Epithelial cell of esophagus (primary cell): ENCODE data around the gene FNDC7.
A peak's percentile ranks its signal among the peaks of the same experiment; 100 is the strongest.
"Not testable (repeated sequence)": the region's sequence is repeated elsewhere in the genome, so short reads cannot be mapped to it uniquely, and the experiment has no call there.

Experiments
- DNase-seq: peaks from one replicate; pipeline ENCODE4 v3.0.0; 2010; ENCODE audit warnings: low read depth
- H3K4me3 ChIP-seq: 2 replicates; pipeline ENCODE4 v1.5.1; 2011; ENCODE audit warnings: mild to moderate bottlenecking, low read length, control low read depth
- TF ChIP-seq, protein P1 (sequence below): IDR thresholded peaks from 2 replicates; pipeline ENCODE4 v1.5.1; 2011; ENCODE audit warnings: low read depth, mild to moderate bottlenecking, low read length, control low read depth, inconsistent platforms; ENCODE audit not compliant: insufficient read depth; ENCODE audit errors: missing control alignments

The FNDC7 gene

GRCh38 chr1:108758796-108759195, 46.1 kb downstream of the FNDC7 start:
- H3K4me3 ChIP-seq = no peak overlapping the region
- no peak for DNase-seq
- TF ChIP-seq, protein P1, sequence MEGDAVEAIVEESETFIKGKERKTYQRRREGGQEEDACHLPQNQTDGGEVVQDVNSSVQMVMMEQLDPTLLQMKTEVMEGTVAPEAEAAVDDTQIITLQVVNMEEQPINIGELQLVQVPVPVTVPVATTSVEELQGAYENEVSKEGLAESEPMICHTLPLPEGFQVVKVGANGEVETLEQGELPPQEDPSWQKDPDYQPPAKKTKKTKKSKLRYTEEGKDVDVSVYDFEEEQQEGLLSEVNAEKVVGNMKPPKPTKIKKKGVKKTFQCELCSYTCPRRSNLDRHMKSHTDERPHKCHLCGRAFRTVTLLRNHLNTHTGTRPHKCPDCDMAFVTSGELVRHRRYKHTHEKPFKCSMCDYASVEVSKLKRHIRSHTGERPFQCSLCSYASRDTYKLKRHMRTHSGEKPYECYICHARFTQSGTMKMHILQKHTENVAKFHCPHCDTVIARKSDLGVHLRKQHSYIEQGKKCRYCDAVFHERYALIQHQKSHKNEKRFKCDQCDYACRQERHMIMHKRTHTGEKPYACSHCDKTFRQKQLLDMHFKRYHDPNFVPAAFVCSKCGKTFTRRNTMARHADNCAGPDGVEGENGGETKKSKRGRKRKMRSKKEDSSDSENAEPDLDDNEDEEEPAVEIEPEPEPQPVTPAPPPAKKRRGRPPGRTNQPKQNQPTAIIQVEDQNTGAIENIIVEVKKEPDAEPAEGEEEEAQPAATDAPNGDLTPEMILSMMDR = no peak

DNA sequence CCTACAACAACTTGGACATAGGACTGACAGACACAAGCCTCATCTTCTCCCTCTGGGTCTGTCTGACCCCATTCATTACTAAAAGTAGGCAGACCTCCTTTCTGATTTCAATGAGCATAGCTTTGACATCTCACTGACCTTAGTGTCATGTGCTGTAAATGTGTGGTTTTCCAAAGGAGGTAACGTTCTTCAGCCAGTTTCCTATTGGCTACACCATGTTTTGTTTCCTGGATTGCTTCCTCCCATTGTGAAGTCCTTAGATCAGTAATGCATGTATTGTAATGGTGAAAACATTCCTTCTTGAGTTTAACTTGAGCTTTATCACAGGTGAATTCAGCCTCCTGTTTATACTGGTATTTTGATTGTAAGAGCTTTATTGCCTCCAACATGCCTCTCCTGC, 54.4 kb downstream of the FNDC7 start:
- no peak overlapping the region for H3K4me3 ChIP-seq
- DNase-seq = no peak
- TF ChIP-seq, protein P1 = no peak

GRCh38 chr1:108767708-108768107, 55.0 kb downstream of the FNDC7 start:
- TF ChIP-seq, protein P1 = no peak
- H3K4me3 ChIP-seq = no peak overlapping the region
- no peak for DNase-seq

DNA sequence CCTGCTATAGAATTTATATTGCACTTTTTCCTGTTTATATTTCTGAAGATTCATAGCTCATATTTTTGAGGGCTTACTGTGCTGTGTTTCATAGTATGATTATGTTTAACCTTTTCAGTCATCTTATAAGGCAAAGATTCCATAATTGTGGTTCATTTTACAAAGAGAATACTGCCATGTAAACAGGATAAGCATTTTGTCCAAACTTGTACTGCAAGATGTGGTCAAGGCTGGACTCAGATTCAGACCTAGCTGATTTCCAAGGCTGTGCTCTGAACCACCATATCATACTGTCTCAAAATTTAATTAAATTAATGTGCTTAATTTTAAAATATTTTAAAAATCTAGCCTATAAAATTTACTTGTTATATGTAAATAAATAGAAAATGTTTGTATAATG, 65.1 kb downstream of the FNDC7 start:
- H3K4me3 ChIP-seq = no peak overlapping the region
- TF ChIP-seq, protein P1 = no peak
- DNase-seq = peak; percentile 20

DNA sequence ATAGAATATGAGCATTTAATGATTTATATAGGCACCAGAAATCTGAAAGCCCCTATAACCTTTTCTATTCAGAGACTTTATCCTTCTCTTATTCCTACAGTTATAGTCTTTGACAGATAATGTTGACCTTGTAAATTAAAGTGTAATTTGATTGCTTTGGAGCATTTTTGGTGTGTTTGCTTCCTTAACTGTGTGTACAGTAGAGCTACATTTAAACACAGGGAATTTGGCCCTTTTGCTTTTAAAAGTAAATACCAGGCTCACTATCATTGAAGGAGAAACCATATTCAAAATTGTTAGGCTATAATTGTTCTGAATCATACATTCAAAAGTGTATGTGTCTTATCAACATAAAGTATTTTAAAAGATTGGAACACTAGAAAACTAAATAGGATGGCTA, 66.7 kb downstream of the FNDC7 start:
- H3K4me3 ChIP-seq = no peak overlapping the region
- no peak for DNase-seq
- TF ChIP-seq, protein P1 = no peak

- DNase-seq = no peak
- no peak overlapping the region for H3K4me3 ChIP-seq
- TF ChIP-seq, protein P1 = no peak
Observed at GRCh38 chr1:108780937-108781574, 68.3 kb downstream of the FNDC7 start.

DNA sequence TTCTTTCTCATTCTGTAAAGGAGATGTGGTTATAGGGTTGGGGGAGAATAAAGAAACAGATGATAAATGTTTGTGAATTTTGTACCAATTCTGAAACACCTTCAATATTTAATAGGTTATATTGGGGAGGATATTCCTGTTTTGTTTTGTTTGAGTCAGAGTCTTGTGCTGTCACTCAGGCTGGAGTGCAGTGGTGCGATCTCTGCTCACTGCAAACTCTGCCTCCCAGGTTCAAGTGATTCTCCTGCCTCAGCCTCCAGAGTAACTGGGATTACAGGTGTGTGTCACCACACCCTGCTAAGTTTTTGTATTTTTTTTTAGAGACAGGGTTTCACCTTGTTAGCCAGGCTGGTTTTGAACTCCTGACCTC, 68.9 kb downstream of the FNDC7 start:
- not testable (repeated sequence) for DNase-seq, H3K4me3 ChIP-seq
